H9 (cell line): Measurements from ENCODE around the gene NXN. TPM values are rescaled to one million over a fixed set of nuclear protein-coding genes. Genes with fewer than 3 reads are reported as not detected.
A peak's percentile ranks its signal among the peaks of the same experiment; 100 is the strongest.

ENCODE experiments used
- DNase-seq: peaks from one replicate; pipeline ENCODE4 v3.0.0-alpha.2; 2017
- H2AFZ ChIP-seq: one replicate; pipeline ENCODE4 v1.6.1; 2013; ENCODE audit warnings: mild to moderate bottlenecking, low read length, control low read depth, moderate library complexity
- H2AK5ac ChIP-seq: 2 replicates; pipeline ENCODE4 v1.6.1; 2013; ENCODE audit warnings: low read length, control low read depth, mixed read lengths; ENCODE audit not compliant: insufficient read length
- H2BK120ac ChIP-seq: one replicate; pipeline ENCODE4 v1.6.1; 2013; ENCODE audit warnings: low read depth, mild to moderate bottlenecking, low read length, control low read depth, inconsistent platforms; ENCODE audit not compliant: poor library complexity, severe bottlenecking
- H2BK12ac ChIP-seq: 2 replicates; pipeline ENCODE4 v1.6.1; 2013; ENCODE audit warnings: low read length, control low read depth, mixed read lengths, low read depth; ENCODE audit not compliant: insufficient read length
- H2BK15ac ChIP-seq: 2 replicates; pipeline ENCODE4 v1.6.1; 2013; ENCODE audit warnings: low read depth, low read length, control low read depth
- H2BK20ac ChIP-seq: one replicate; pipeline ENCODE4 v1.6.1; 2013; ENCODE audit warnings: low read depth, mild to moderate bottlenecking, low read length, control low read depth, inconsistent platforms; ENCODE audit not compliant: poor library complexity, severe bottlenecking
- H2BK5ac ChIP-seq: 2 replicates; pipeline ENCODE4 v1.6.1; 2013; ENCODE audit warnings: low read length, control low read depth, mixed read lengths; ENCODE audit not compliant: insufficient read length
- H3K14ac ChIP-seq: 2 replicates; pipeline ENCODE4 v1.6.1; 2013; ENCODE audit warnings: low read length, control low read depth; ENCODE audit not compliant: insufficient read depth
- H3K18ac ChIP-seq: 2 replicates; pipeline ENCODE4 v1.6.1; 2013; ENCODE audit warnings: low read depth, mild to moderate bottlenecking, mixed read lengths, low read length, control low read depth; ENCODE audit not compliant: insufficient read length
- H3K23ac ChIP-seq: 2 replicates; pipeline ENCODE4 v1.6.1; 2013; ENCODE audit warnings: low read length, control low read depth, mixed read lengths, low read depth; ENCODE audit not compliant: insufficient read length
- H3K23me2 ChIP-seq: 2 replicates; pipeline ENCODE4 v1.6.1; 2013; ENCODE audit warnings: low read depth, mild to moderate bottlenecking, mixed read lengths, low read length, control low read depth; ENCODE audit not compliant: insufficient read length, poor library complexity, severe bottlenecking
- H3K27ac ChIP-seq: 2 replicates; pipeline ENCODE4 v1.5.1; 2013; ENCODE audit warnings: low read length, control low read depth, mixed read lengths, low read depth; ENCODE audit not compliant: insufficient read length
- H3K27me3 ChIP-seq: 2 replicates; pipeline ENCODE4 v1.6.1; 2013; ENCODE audit warnings: low read length, control low read depth, inconsistent platforms; ENCODE audit not compliant: insufficient read depth
- H3K4ac ChIP-seq: 2 replicates; pipeline ENCODE4 v1.6.1; 2013; ENCODE audit warnings: low read depth, mild to moderate bottlenecking, control low read depth, inconsistent platforms, low read length, moderate library complexity
- H3K4me1 ChIP-seq: 2 replicates; pipeline ENCODE4 v1.6.1; 2013; ENCODE audit warnings: low read length, control low read depth, inconsistent platforms; ENCODE audit not compliant: insufficient read depth
- H3K4me2 ChIP-seq: 2 replicates; pipeline ENCODE4 v1.6.1; 2013; ENCODE audit warnings: low read length, control low read depth, mixed read lengths; ENCODE audit not compliant: insufficient read length, insufficient read depth
- H3K56ac ChIP-seq: 2 replicates; pipeline ENCODE4 v1.6.1; 2013; ENCODE audit warnings: low read depth, mild to moderate bottlenecking, mixed read lengths, low read length, control low read depth; ENCODE audit not compliant: insufficient read length
- H3K79me1 ChIP-seq: 2 replicates; pipeline ENCODE4 v1.6.1; 2013; ENCODE audit warnings: low read depth, mild to moderate bottlenecking, moderate library complexity, low read length, control low read depth, inconsistent platforms; ENCODE audit not compliant: insufficient read depth, poor library complexity, severe bottlenecking
- H3K79me2 ChIP-seq: 2 replicates; pipeline ENCODE4 v1.6.1; 2013; ENCODE audit warnings: low read length, control low read depth, inconsistent platforms; ENCODE audit not compliant: insufficient read depth
- H3K9ac ChIP-seq: 2 replicates; pipeline ENCODE4 v1.6.1; 2013; ENCODE audit warnings: low read length, control low read depth, mixed read lengths; ENCODE audit not compliant: insufficient read length; ENCODE audit errors: extremely low read depth
- H3K9me3 ChIP-seq: one replicate; pipeline ENCODE4 v1.6.1; 2013; ENCODE audit warnings: low read depth, low read length, inconsistent platforms; ENCODE audit not compliant: control insufficient read depth
- H3T11ph ChIP-seq: one replicate; pipeline ENCODE4 v1.6.1; 2013; ENCODE audit warnings: mild to moderate bottlenecking, low read length, control low read depth, inconsistent platforms
- H4K20me1 ChIP-seq: one replicate; pipeline ENCODE4 v1.6.1; 2013; ENCODE audit not compliant: control insufficient read depth, insufficient read length, insufficient read depth
- H4K5ac ChIP-seq: 2 replicates; pipeline ENCODE4 v1.6.1; 2013; ENCODE audit warnings: low read depth, mild to moderate bottlenecking, mixed read lengths, low read length, control low read depth; ENCODE audit not compliant: insufficient read length
- H4K8ac ChIP-seq: replicated peaks from 2 replicates; pipeline ENCODE4 v1.6.1; 2013; ENCODE audit warnings: low read length, control low read depth, mixed read lengths, low read depth; ENCODE audit not compliant: insufficient read length
- H4K91ac ChIP-seq: 2 replicates; pipeline ENCODE4 v1.6.1; 2013; ENCODE audit warnings: low read depth, mild to moderate bottlenecking, moderate library complexity, mixed read lengths, low read length, control low read depth; ENCODE audit not compliant: insufficient read length
- H3K27ac Mint-ChIP-seq, 3 experiments: 2 replicates in 2 of 3; 3 replicates in 1 of 3; pipeline ENCODE4 v1.8.0; 2020 to 2021; ENCODE audit warnings: mixed read lengths in 3 of 3, mild to moderate bottlenecking in 1 of 3, moderate library complexity in 1 of 3
- H3K27me3 Mint-ChIP-seq: 2 replicates; pipeline ENCODE4 v1.8.0; 2021; ENCODE audit warnings: low read depth, mild to moderate bottlenecking, moderate library complexity, mixed read lengths
- H3K36me3 Mint-ChIP-seq, 3 experiments: 2 replicates in 2 of 3; 3 replicates in 1 of 3; pipeline ENCODE4 v1.8.0; 2020 to 2021; ENCODE audit warnings: low read depth in 3 of 3, mixed read lengths in 3 of 3; ENCODE audit not compliant: insufficient read depth in 1 of 3
- H3K4me1 Mint-ChIP-seq, 2 experiments: 2 replicates each; pipeline ENCODE4 v1.8.0; 2020; ENCODE audit warnings: mixed read lengths in 2 of 2
- H3K4me3 Mint-ChIP-seq, 2 experiments: 2 replicates in 1 of 2; 3 replicates in 1 of 2; pipeline ENCODE4 v1.8.0; 2020 to 2021; ENCODE audit warnings: mild to moderate bottlenecking in 2 of 2, mixed read lengths in 2 of 2, moderate library complexity in 1 of 2
- H3K9me3 Mint-ChIP-seq, 2 experiments: 2 replicates in 1 of 2; 3 replicates in 1 of 2; pipeline ENCODE4 v1.8.0; 2020; ENCODE audit warnings: mild to moderate bottlenecking in 2 of 2, mixed read lengths in 2 of 2, moderate library complexity in 1 of 2
- CTCF ChIP-seq: fragments of 200-600 bp; sonication (generic); conservative IDR thresholded peaks from 3 replicates; pipeline ENCODE4 v1.8.0; 2021; ENCODE audit warnings: antibody characterized with exemption, mild to moderate bottlenecking
- WGBS: extraction: QIAGEN DNeasy Blood & Tissue Kit; methylation state at CpG from one replicate; pipeline ENCODE4 v1.1.7; 2013; ENCODE audit warnings: missing lambda C conversion rate, low lambda C conversion rate, mixed read lengths; ENCODE audit not compliant: insufficient read length; ENCODE audit errors: extremely low coverage; 5-methylcytosine and 5-hydroxymethylcytosine counted together
- total RNA-seq: library from RNA; stranded (reverse); gene quantifications from 2 replicates; pipeline ENCODE4 v1.2.1, GENCODE V29; 2021

The NXN gene
- total RNA-seq, 1 experiment from 2014 or later, result 93.6 TPM

GRCh38 chr17:909642-910323, 69.8 kb downstream of the NXN start:
- H3K79me1 ChIP-seq, result no peaks in the 10 kb centered on the region
- no peak overlapping the region for H2AK5ac ChIP-seq
- H3K18ac ChIP-seq, result no peak overlapping the region
- H3T11ph ChIP-seq, result no peak overlapping the region
- no peak overlapping the region for H2BK15ac ChIP-seq
- no peak for DNase-seq
- no peaks in the 10 kb centered on the region for H4K20me1 ChIP-seq
- WGBS, result no CpG with 5 or more reads among the region's 24 CpGs
- Mint-ChIP-seq H3K27ac (peak overlapping the region in 2 of 3 experiments; percentile 62 to 78; a peak in 2 of 7 replicates), H3K27me3 (no peaks in the 10 kb centered on the region), H3K4me1 (peaks cover 36 to 40% of the 10 kb centered on the region in 2 experiments), H3K36me3 (peaks cover 2 to 10% (median 9%) of the 10 kb centered on the region in 3 experiments; a peak in 6 of 7 replicates), H3K9me3 (no peaks in the 10 kb centered on the region), H3K4me3 (no peak overlapping the region)
- peaks cover 10% of the 10 kb centered on the region; the same call in 1 of the 2 replicates for H3K79me2 ChIP-seq
- H3K14ac ChIP-seq, result no peak overlapping the region
- no peak overlapping the region for H2BK5ac ChIP-seq
- H3K9ac ChIP-seq, result no peak overlapping the region
- H3K23me2 ChIP-seq, result no peaks in the 10 kb centered on the region
- no peak overlapping the region for H3K23ac ChIP-seq
- TF ChIP-seq CTCF, result no peak
- H2BK120ac ChIP-seq, result no peak overlapping the region
- H3K9me3 ChIP-seq, result no peaks in the 10 kb centered on the region
- no peak overlapping the region for H3K4me2 ChIP-seq
- H3K27me3 ChIP-seq, result no peaks in the 10 kb centered on the region
- no peak overlapping the region for H4K91ac ChIP-seq
- no peak overlapping the region for H2BK20ac ChIP-seq
- H4K5ac ChIP-seq, result no peak overlapping the region
- H3K56ac ChIP-seq, result no peak overlapping the region
- no peak overlapping the region for H4K8ac ChIP-seq
- H3K4me1 ChIP-seq, result peaks cover 2% of the 10 kb centered on the region; the same call in 1 of the 2 replicates
- H3K27ac ChIP-seq, result no peak overlapping the region
- H2BK12ac ChIP-seq, result no peak overlapping the region
- no peak overlapping the region for H3K4ac ChIP-seq
- H2AFZ ChIP-seq, result no peak overlapping the region
